NK-92 (cell line): ENCODE measurements around the gene VSIG4.
"Not testable (repeated sequence)": the region's sequence is repeated elsewhere in the genome, so short reads cannot be mapped to it uniquely, and the experiment has no call there.

Experiments used
- DNase-seq: peaks from one replicate; lab custom pipeline; 2025; ENCODE audit not compliant: unreplicated experiment; lab: John Stamatoyannopoulos, UW

VSIG4 gene

DNA sequence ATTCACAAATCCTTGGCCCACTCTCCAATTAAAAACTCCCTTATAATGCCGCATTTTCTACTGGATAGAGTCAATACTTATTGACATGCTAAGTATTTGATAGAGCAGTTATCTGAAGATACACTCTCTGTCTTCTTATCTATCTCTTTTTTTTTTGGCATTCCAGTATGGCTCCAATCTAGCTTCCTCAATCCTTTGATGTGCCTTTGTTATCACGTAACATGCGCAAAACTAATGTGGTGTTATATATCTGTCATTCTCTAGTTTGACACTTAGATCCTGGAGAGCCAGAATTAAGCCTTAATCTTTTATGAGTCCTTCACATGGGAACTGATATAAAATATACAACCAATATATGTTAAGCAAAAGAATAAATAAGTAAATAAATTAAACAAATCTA, 54.7 kb downstream of the VSIG4 start:
- DNase-seq: no peak

DNA sequence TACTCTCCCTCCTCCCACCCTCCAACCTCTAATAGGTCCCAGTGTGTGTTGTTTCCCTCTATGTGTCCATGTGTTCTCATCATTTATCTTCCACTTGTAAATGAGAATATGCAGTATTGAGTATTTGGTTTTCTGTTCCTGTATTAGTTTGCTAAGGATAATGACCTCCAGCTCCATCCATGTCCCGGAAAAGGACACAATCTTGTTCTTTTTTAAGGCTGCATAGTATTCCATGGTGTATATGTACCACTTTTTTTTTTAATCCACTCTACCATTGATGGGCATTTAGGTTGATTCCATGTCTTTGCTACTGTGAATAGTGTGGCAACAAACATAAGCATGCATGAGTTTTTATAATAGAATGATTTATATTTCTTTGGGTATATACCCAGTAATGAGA, 62.7 kb downstream of the VSIG4 start:
- not testable (repeated sequence) for DNase-seq

DNA sequence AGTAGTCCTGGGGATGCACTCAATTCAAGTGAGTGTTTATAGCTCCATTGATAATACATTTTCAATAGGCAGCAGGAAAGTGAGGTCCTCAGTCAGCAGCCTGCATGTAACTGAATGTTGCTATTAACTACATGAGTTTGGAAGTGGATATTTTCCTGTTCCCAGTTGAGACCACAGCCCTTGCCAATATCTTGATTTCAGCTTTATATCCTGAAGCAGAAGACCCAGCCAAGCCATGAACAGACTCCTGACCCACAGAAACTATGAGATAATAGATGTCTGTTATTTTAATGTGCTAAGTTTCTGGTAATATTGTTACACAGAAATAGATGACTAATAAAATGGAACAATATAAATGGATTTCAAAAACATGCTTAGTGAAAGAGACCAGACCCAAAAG, 63.7 kb downstream of the VSIG4 start:
- DNase-seq: no peak

DNA sequence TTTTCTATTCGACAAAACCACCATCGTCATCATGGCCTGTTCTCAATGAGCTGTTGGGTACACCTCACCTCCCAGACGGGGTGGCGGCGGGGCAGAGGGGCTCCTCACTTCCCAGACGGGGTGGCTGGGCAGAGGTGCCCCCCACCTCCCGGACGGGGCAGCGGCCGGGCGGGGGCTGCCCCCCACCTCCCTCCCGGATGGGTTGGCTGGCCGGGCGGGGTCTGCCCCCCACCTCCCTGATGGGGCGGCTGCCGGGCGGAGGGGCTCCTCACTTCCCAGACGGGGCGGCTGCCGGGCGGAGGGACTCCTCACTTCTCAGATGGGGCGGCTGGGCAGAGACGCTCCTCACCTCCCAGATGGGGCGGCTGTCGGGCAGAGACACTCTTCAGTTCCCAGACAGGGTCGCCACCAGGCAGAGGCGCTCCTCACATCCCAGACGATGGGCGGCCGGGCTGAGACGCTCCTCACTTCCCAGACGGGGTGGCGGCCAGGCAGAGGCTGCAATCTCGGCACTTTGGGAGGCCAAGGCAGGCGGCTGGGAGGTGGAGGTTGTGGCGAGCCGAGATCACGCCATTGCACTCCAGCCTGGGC, 64.6 kb downstream of the VSIG4 start:
- DNase-seq: not testable (repeated sequence)
